ENCODE data around the gene CD209. TPM values are rescaled to one million over a fixed set of nuclear protein-coding genes. Genes with fewer than 3 reads are reported as not detected.
A peak's percentile ranks its signal among the peaks of the same experiment; 100 is the strongest.

CD209 gene
- total and polyA plus RNA-seq, 2 of the 8 experiments (the other 6 are each of a cell fraction or from before 2014, with no cell fraction given): 0.05 to 0.22 TPM

GRCh38 chr19:7748756-7749155 is 1.4 kb upstream of the CD209 start (continued):
- TF ChIP-seq SP2 (IDR thresholded peaks at IDR 0.05; ENCODE audit: low read length) (no peak), JUN (IDR thresholded peaks at IDR 0.05; ENCODE audit: low read depth, low read length) (no peak), ASH2L (IDR thresholded peaks at IDR 0.05; ENCODE audit: low read length) (peak; percentile 39)

Measured in H1 (cell line).